H1 (cell line): ENCODE results near the gene MPHOSPH8. TPM values are rescaled to one million over a fixed set of nuclear protein-coding genes. Genes with fewer than 3 reads are reported as not detected.

Experiments
- CTCF ChIA-PET: fragments of 300-600 bp; sonication (Branson Sonifier 250); formaldehyde crosslinking; loops from one replicate; lab custom pipeline; 2021; ENCODE audit not compliant: partially characterized antibody; lab: Charles Lee
- POLR2A ChIA-PET: fragments of 300-600 bp; sonication (Branson Sonifier 250); formaldehyde crosslinking; loops from one replicate; lab custom pipeline; 2021; ENCODE audit warnings: inconsistent platforms; ENCODE audit not compliant: partially characterized antibody; lab: Charles Lee
- DNase-seq, 2 experiments: peaks; one replicate each; pipeline versions ENCODE4 v3.0.0 to v3.0.0-alpha.2; 2010 to 2022; ENCODE audit warnings: low spot score in 2 of 2, low read depth in 1 of 2, mixed read lengths in 1 of 2
- FAIRE-seq: peaks from 2 replicates; lab custom pipeline; 2011; peaks lifted over from hg19 to GRCh38; lab: Jason Lieb, UNC
- H2AFZ ChIP-seq: 2 replicates; pipeline ENCODE4 v1.8.1; 2012; ENCODE audit warnings: low read length, inconsistent platforms
- H2AK5ac ChIP-seq: 2 replicates; pipeline ENCODE4 v1.6.1; 2013; ENCODE audit warnings: low read depth, low read length
- H2BK120ac ChIP-seq: replicated peaks from 2 replicates; pipeline ENCODE3; 2013; ENCODE audit warnings: low read depth, low read length, inconsistent platforms
- H2BK12ac ChIP-seq: 2 replicates; pipeline ENCODE4 v1.6.1; 2013; ENCODE audit warnings: low read depth, low read length
- H2BK15ac ChIP-seq: 2 replicates; pipeline ENCODE4 v1.6.1; 2013; ENCODE audit warnings: low read length
- H2BK20ac ChIP-seq: 2 replicates; pipeline ENCODE4 v1.6.1; 2013; ENCODE audit warnings: low read length
- H2BK5ac ChIP-seq: 2 replicates; pipeline ENCODE4 v1.6.1; 2013; ENCODE audit warnings: low read depth, low read length
- H3K14ac ChIP-seq: 2 replicates; pipeline ENCODE4 v1.6.1; 2013; ENCODE audit warnings: inconsistent platforms; ENCODE audit not compliant: insufficient read length
- H3K18ac ChIP-seq: 2 replicates; pipeline ENCODE4 v1.6.1; 2013; ENCODE audit warnings: low read length; ENCODE audit errors: extremely low read depth
- H3K23ac ChIP-seq: 2 replicates; pipeline ENCODE4 v1.6.1; 2013; ENCODE audit warnings: inconsistent platforms; ENCODE audit not compliant: insufficient read length
- H3K23me2 ChIP-seq: 2 replicates; pipeline ENCODE4 v1.6.1; 2013; ENCODE audit warnings: low read depth, low read length
- H3K27ac ChIP-seq: 2 replicates; pipeline ENCODE4 v1.6.1; 2011; ENCODE audit warnings: low read depth, low read length, inconsistent platforms
- H3K27me3 ChIP-seq, 4 experiments: replicated peaks in 1 of 4; 1 replicate in 1 of 4; 2 replicates in 3 of 4; pipeline versions ENCODE4 v1.6.1 to v1.8.1; 2011 to 2013; ENCODE audit warnings: low read length in 3 of 4, mild to moderate bottlenecking in 3 of 4, inconsistent platforms in 2 of 4, mixed read lengths in 2 of 4, moderate library complexity in 1 of 4; ENCODE audit not compliant: control insufficient read depth in 3 of 4, insufficient read depth in 3 of 4; ENCODE audit errors: extremely low read depth in 1 of 4
- H3K36me3 ChIP-seq, 4 experiments: 2 replicates each; pipeline versions ENCODE4 v1.6.1 to v1.8.1; 2011 to 2013; ENCODE audit warnings: mild to moderate bottlenecking in 4 of 4, low read length in 3 of 4, moderate library complexity in 2 of 4, control low read depth in 1 of 4, inconsistent platforms in 1 of 4; ENCODE audit not compliant: insufficient read depth in 4 of 4, control insufficient read depth in 2 of 4
- H3K4ac ChIP-seq: replicated peaks from 2 replicates; pipeline ENCODE3; 2013; ENCODE audit warnings: low read length, low read depth, mixed read lengths, inconsistent platforms; ENCODE audit not compliant: insufficient read length
- H3K4me1 ChIP-seq, 4 experiments: replicated peaks in 1 of 4; 1 replicate in 1 of 4; 2 replicates in 3 of 4; pipeline versions ENCODE4 v1.6.1 to v1.8.1; 2011 to 2013; ENCODE audit warnings: low read length in 3 of 4, inconsistent platforms in 2 of 4, mixed read lengths in 1 of 4; ENCODE audit not compliant: insufficient read depth in 4 of 4, control insufficient read depth in 3 of 4
- H3K4me2 ChIP-seq, 2 experiments: 2 replicates each; pipeline versions ENCODE4 v1.6.1 to v1.8.1; 2011 to 2013; ENCODE audit warnings: low read depth in 2 of 2, low read length in 2 of 2, control low read depth in 1 of 2, inconsistent platforms in 1 of 2, mild to moderate bottlenecking in 1 of 2; ENCODE audit not compliant: insufficient read depth in 1 of 2
- H3K4me3 ChIP-seq, 4 experiments: fragments of 200-600, 300-600 bp in 1 of 4; sonication (generic), shearing (Covaris generic), sonication (Bioruptor Twin) in 1 of 4; 2 replicates each; pipeline versions ENCODE4 v1.5.1 to v1.8.1; 2011 to 2016; ENCODE audit warnings: low read length in 4 of 4, low read depth in 3 of 4, control low read depth in 2 of 4, inconsistent platforms in 2 of 4, mild to moderate bottlenecking in 2 of 4, mixed read lengths in 1 of 4, moderate library complexity in 1 of 4; ENCODE audit not compliant: insufficient read depth in 2 of 4; ENCODE audit errors: extremely low read depth in 1 of 4
- H3K56ac ChIP-seq: replicated peaks from 2 replicates; pipeline ENCODE3; 2013; ENCODE audit warnings: low read depth, mild to moderate bottlenecking, mixed read lengths, low read length, inconsistent platforms; ENCODE audit not compliant: insufficient read length
- H3K79me1 ChIP-seq: 2 replicates; pipeline ENCODE4 v1.6.1; 2013; ENCODE audit warnings: low read depth, low read length, control low read depth
- H3K79me2 ChIP-seq, 2 experiments: 2 replicates each; pipeline versions ENCODE4 v1.6.1 to v1.8.1; 2012 to 2013; ENCODE audit warnings: low read length in 2 of 2, mild to moderate bottlenecking in 2 of 2, inconsistent platforms in 1 of 2; ENCODE audit not compliant: insufficient read depth in 2 of 2, control insufficient read depth in 1 of 2
- H3K9ac ChIP-seq, 4 experiments: replicated peaks in 1 of 4; 1 replicate in 1 of 4; 2 replicates in 3 of 4; pipeline versions ENCODE4 v1.6.1 to v1.8.1; 2011 to 2013; ENCODE audit warnings: low read depth in 3 of 4, low read length in 3 of 4, control low read depth in 2 of 4, mild to moderate bottlenecking in 2 of 4, moderate library complexity in 2 of 4, inconsistent platforms in 1 of 4; ENCODE audit errors: extremely low read depth in 1 of 4
- H3K9me3 ChIP-seq, 2 experiments: 2 replicates each; pipeline versions ENCODE4 v1.6.1 to v1.8.1; 2012 to 2013; ENCODE audit warnings: mild to moderate bottlenecking in 2 of 2, moderate library complexity in 2 of 2, control low read depth in 1 of 2, inconsistent platforms in 1 of 2, low read depth in 1 of 2, low read length in 1 of 2, mixed read lengths in 1 of 2; ENCODE audit not compliant: insufficient read depth in 2 of 2
- H4K20me1 ChIP-seq, 2 experiments: replicated peaks in 1 of 2; 2 replicates each; pipeline versions ENCODE3 to v1.8.1; 2011 to 2013; ENCODE audit warnings: inconsistent platforms in 2 of 2, low read length in 2 of 2, mild to moderate bottlenecking in 1 of 2; ENCODE audit not compliant: insufficient read depth in 2 of 2, control insufficient read depth in 1 of 2
- H4K5ac ChIP-seq: 2 replicates; pipeline ENCODE4 v1.6.1; 2013; ENCODE audit warnings: low read length, low read depth, mixed read lengths, inconsistent platforms; ENCODE audit not compliant: insufficient read length
- H4K8ac ChIP-seq: 2 replicates; pipeline ENCODE4 v1.8.0; 2013; ENCODE audit warnings: mild to moderate bottlenecking, moderate library complexity, low read length, inconsistent platforms; ENCODE audit not compliant: insufficient read depth; ENCODE audit errors: extremely low read depth
- H4K91ac ChIP-seq: replicated peaks from 2 replicates; pipeline ENCODE3; 2013; ENCODE audit warnings: low read length, mixed read lengths, inconsistent platforms; ENCODE audit not compliant: insufficient read length
- CTCF ChIP-seq, 3 experiments: IDR thresholded peaks; 1 replicate in 2 of 3; 2 replicates in 1 of 3; pipeline versions ENCODE4 v1.5.1 to v1.6.1; 2011; ENCODE audit warnings: low read length in 3 of 3, mild to moderate bottlenecking in 3 of 3, inconsistent platforms in 2 of 3, low read depth in 1 of 3, moderate library complexity in 1 of 3; ENCODE audit not compliant: insufficient read depth in 1 of 3; ENCODE audit errors: control extremely low read depth in 1 of 3
- POLR2AphosphoS5 ChIP-seq: IDR thresholded peaks from 2 replicates; pipeline ENCODE4 v1.6.1; 2011; ENCODE audit warnings: low read depth, low read length
- SRF ChIP-seq: IDR thresholded peaks from 2 replicates; pipeline ENCODE4 v1.6.1; 2011; ENCODE audit warnings: mild to moderate bottlenecking, low read depth, low read length, moderate library complexity
- TBP ChIP-seq: IDR thresholded peaks from 2 replicates; pipeline ENCODE4 v1.6.1; 2011; ENCODE audit warnings: low read depth, low read length, improper control_type of control experiment
- WGBS, 2 experiments: shearing (Covaris generic) in 1 of 2; methylation state at CpG; one replicate each; pipeline versions ENCODE4 v1.1.6 to v1.1.7; 2013 to 2015; ENCODE audit warnings: low lambda C conversion rate in 2 of 2, mixed read lengths in 2 of 2, inconsistent platforms in 1 of 2, low coverage in 1 of 2, missing lambda C conversion rate in 1 of 2; ENCODE audit not compliant: insufficient replicate concordance in 2 of 2, insufficient coverage in 1 of 2, insufficient read length in 1 of 2; ENCODE audit errors: extremely low coverage in 1 of 2, missing lambda C conversion rate in 1 of 2; 5-methylcytosine and 5-hydroxymethylcytosine counted together
- polyA plus RNA-seq, 7 experiments: library from polyadenylated mRNA; depleted of rRNA in 3 of 7; stranded (reverse) in 5 of 7; unstranded in 2 of 7; fragments of >200 nt in 5 of 7; fragments of 200-250 nt in 2 of 7; gene quantifications; 1 replicate in 5 of 7; 2 replicates in 1 of 7; 4 replicates in 1 of 7; pipeline versions ENCODE4 v1.2.1 to v1.2.3, GENCODE V29; 2011 to 2013; ENCODE audit warnings: missing spikeins in 2 of 7, mixed read lengths in 2 of 7
- total RNA-seq: library from RNA; stranded (reverse); fragmentation: NEBNext Ultra II Directional; extraction: Animal tissue kit (Norgen Biotek cat#: 25700); gene quantifications from 2 replicates; pipeline ENCODE4 v1.2.1, GENCODE V29; 2021

Gene MPHOSPH8
- total and polyA plus RNA-seq, 2 of the 8 experiments (the other 6 are each of a cell fraction or from before 2014, with no cell fraction given) = 8.3 to 20.5 TPM

- Histone ChIP-seq H2BK5ac (no peak overlapping the region), H3K4me2 (no peak overlapping the region), H2AFZ (no peak overlapping the region), H2BK12ac (no peak overlapping the region), H3K23ac (no peak overlapping the region), H4K5ac (no peak overlapping the region), H4K20me1 (no peaks in the 10 kb centered on the region), H2BK20ac (no peak overlapping the region), H2AK5ac (no peak overlapping the region), H3K79me2 (no peaks in the 10 kb centered on the region), H3K4me1 (no peaks in the 10 kb centered on the region), H3K18ac (no peak overlapping the region), H3K79me1 (no peaks in the 10 kb centered on the region), H3K9ac (no peak overlapping the region), H3K27me3 (no peaks in the 10 kb centered on the region), H3K4me3 (no peak overlapping the region), H3K14ac (no peak overlapping the region), H3K23me2 (no peaks in the 10 kb centered on the region), H2BK120ac (no peak overlapping the region), H3K9me3 (no peaks in the 10 kb centered on the region), H4K8ac (no peak overlapping the region), H3K36me3 (peaks cover 6 to 65% (median 41%) of the 10 kb centered on the region in 4 experiments), H2BK15ac (no peak overlapping the region), H3K4ac (no peak overlapping the region), H3K27ac (no peak overlapping the region), H3K56ac (no peak overlapping the region), H4K91ac (no peak overlapping the region)
- CTCF ChIA-PET = interaction anchor here (0.9 kb wide), 1 partner anchor 168 kb away, joined by 5 read pairs; no protein-coding TSS in a partner anchor
- 93% methylated on average over 11 of the region's 11 CpGs; no CpG with 5 or more reads in 1 of the 2 experiments for WGBS, 2 experiments
- FAIRE-seq = no peak
- TF ChIP-seq CTCF (IDR thresholded peaks at IDR 0.05; ENCODE audit: control extremely low read depth in 1 of 3, insufficient read depth in 1 of 3, low read depth in 1 of 3, low read length in 3 of 3) (no peak), TBP (no peak), SRF (no peak), POLR2AphosphoS5 (peak; percentile 41; the same call in 1 of the 2 replicates)
- POLR2A ChIA-PET = no interaction called here
- DNase-seq = no peak
Measured at GRCh38 chr13:19673473-19674430, 40.3 kb downstream of the MPHOSPH8 start.
